ENCODE results near the gene SMG9.

DNA sequence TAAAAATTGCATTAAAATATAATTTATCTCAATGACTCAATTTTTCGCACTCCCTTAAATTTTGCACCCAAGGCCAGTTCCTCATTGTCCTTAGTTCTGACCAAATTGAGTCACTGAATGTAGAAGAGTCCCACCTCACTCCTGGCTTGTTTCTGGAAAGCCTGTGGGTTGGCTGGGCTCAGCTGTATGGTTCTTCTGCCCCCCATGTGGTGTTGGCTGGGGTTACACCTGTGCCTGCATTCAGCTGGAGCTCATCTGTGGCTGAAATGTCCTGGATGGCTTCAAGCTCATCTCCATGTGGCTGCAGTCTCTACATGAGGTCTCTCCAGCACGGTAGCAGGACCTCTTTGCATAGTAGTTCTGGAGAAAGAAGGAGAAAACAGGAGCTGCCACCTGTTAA lies 46.0 kb downstream of the SMG9 start:
- TF ChIP-seq POLR2A (IDR thresholded peaks at IDR 0.05): no peak
- TF ChIP-seq, protein P1, sequence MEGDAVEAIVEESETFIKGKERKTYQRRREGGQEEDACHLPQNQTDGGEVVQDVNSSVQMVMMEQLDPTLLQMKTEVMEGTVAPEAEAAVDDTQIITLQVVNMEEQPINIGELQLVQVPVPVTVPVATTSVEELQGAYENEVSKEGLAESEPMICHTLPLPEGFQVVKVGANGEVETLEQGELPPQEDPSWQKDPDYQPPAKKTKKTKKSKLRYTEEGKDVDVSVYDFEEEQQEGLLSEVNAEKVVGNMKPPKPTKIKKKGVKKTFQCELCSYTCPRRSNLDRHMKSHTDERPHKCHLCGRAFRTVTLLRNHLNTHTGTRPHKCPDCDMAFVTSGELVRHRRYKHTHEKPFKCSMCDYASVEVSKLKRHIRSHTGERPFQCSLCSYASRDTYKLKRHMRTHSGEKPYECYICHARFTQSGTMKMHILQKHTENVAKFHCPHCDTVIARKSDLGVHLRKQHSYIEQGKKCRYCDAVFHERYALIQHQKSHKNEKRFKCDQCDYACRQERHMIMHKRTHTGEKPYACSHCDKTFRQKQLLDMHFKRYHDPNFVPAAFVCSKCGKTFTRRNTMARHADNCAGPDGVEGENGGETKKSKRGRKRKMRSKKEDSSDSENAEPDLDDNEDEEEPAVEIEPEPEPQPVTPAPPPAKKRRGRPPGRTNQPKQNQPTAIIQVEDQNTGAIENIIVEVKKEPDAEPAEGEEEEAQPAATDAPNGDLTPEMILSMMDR (IDR thresholded peaks at IDR 0.05 in 4 of 5, conservative IDR thresholded peaks at IDR 0.05 in 1 of 5): no peak

Measured in gastrocnemius medialis (tissue), 4 donors.